ENCODE data around the gene DAPK3. TPM values are rescaled to one million over a fixed set of nuclear protein-coding genes. Genes with fewer than 3 reads are reported as not detected.

DAPK3 gene
- total RNA-seq, 1 donor from 2014 or later, result 165 TPM

GRCh38 chr19:3919793-3920192, 51.1 kb downstream of the DAPK3 start:
- no peak for DNase-seq (ENCODE audit: low read depth, low spot score)

- DNase-seq (ENCODE audit: low read depth, low spot score), result no peak
These were observed 54.9 kb downstream of the DAPK3 start for GRCh38 chr19:3916033-3916432.

- no peak for DNase-seq (ENCODE audit: low read depth, low spot score)
These were observed 56.7 kb downstream of the DAPK3 start for GRCh38 chr19:3914199-3914598.

GRCh38 chr19:3910105-3910504, 60.8 kb downstream of the DAPK3 start:
- DNase-seq (ENCODE audit: low read depth, low spot score), result no peak

Other genes starting within 250 kb of the DAPK3 start
- gene APBA3, start 209.4 kb downstream of the DAPK3 start, total RNA-seq, result 17.5 and 29.0 TPM in 2 replicates
- 41.2 and 49.6 TPM in 2 replicates for gene MRPL54, start 208.4 kb downstream of the DAPK3 start, total RNA-seq
- not detected in 2 replicates for gene RAX2, start 198.9 kb downstream of the DAPK3 start, total RNA-seq
- gene MATK, start 184.7 kb downstream of the DAPK3 start, total RNA-seq, result under 0.01 TPM in 1 of 2 replicates, not detected in the other
- gene ZFR2, start 102.1 kb downstream of the DAPK3 start, total RNA-seq, result not detected in 2 replicates
- not detected in 2 replicates for gene ATCAY, start 90.4 kb downstream of the DAPK3 start, total RNA-seq
- gene NMRK2, start 38.0 kb downstream of the DAPK3 start, total RNA-seq, result not detected in 2 replicates
- gene EEF2, start 14.4 kb upstream of the DAPK3 start, total RNA-seq, result 2,342 and 4,009 TPM in 2 replicates
- 26.5 and 49.2 TPM in 2 replicates for gene PIAS4, start 36.6 kb upstream of the DAPK3 start, total RNA-seq
- gene ZBTB7A, start 95.8 kb upstream of the DAPK3 start, total RNA-seq, result 12.5 and 12.9 TPM in 2 replicates
- gene MAP2K2, start 153.0 kb upstream of the DAPK3 start, total RNA-seq, result 191 and 203 TPM in 2 replicates
- gene CREB3L3, start 182.5 kb upstream of the DAPK3 start, total RNA-seq, result not detected in 2 replicates
- 11.4 and 14.2 TPM in 2 replicates for gene SIRT6, start 211.5 kb upstream of the DAPK3 start, total RNA-seq
- gene ANKRD24, start 211.6 kb upstream of the DAPK3 start, total RNA-seq, result 0.07 and 0.28 TPM in 2 replicates

Measured in pulmonary artery endothelial cell (primary cell).